NCI-H2227 (cell line): ENCODE results near the gene DDAH2.
A peak's percentile ranks its signal among the peaks of the same experiment; 100 is the strongest.

Experiments used
- DNase-seq: peaks from one replicate; lab custom pipeline; 2025; ENCODE audit not compliant: unreplicated experiment; lab: John Stamatoyannopoulos, UW

DDAH2 gene

GRCh38 chr6:31733734-31734133 is 4.6 kb upstream of the DDAH2 start:
- DNase-seq: no peak

GRCh38 chr6:31732029-31732428 is 2.9 kb upstream of the DDAH2 start:
- DNase-seq: no peak

- DNase-seq: no peak
Observed at GRCh38 chr6:31730631-31731086, 1.6 kb upstream of the DDAH2 start.

- DNase-seq: peak; percentile 95
Observed at GRCh38 chr6:31729979-31730630, 1.0 kb upstream of the DDAH2 start.

GRCh38 chr6:31729515-31729978 is 448 bp upstream of the DDAH2 start:
- peak; percentile 87 for DNase-seq

- no peak for DNase-seq
Observed at GRCh38 chr6:31727717-31728671, 1.1 kb downstream of the DDAH2 start.

GRCh38 chr6:31727034-31727716 is 1.9 kb downstream of the DDAH2 start:
- DNase-seq: no peak

- DNase-seq: no peak
Observed at GRCh38 chr6:31725502-31726350, 3.4 kb downstream of the DDAH2 start.

GRCh38 chr6:31723980-31724691 is 5.0 kb downstream of the DDAH2 start:
- no peak for DNase-seq

GRCh38 chr6:31723245-31723979 is 5.7 kb downstream of the DDAH2 start, which contains the start of gene MPIG6B:
Gene MPIG6B, plus strand, starts transcription at chr6:31723373. Its CDS starts 11 bp downstream, at chr6:31723384.
- no peak for DNase-seq

- no peak for DNase-seq
Observed at GRCh38 chr6:31722173-31722572, 6.9 kb downstream of the DDAH2 start.

- no peak for DNase-seq
Observed at GRCh38 chr6:31721351-31722020, 7.6 kb downstream of the DDAH2 start, which contains the start of gene LY6G6C. Gene LY6G6C, minus strand, starts transcription at chr6:31721746. Its CDS starts 67 bp downstream, at chr6:31721679.

GRCh38 chr6:31720196-31720770 is 8.8 kb downstream of the DDAH2 start:
- no peak for DNase-seq

GRCh38 chr6:31719001-31719400 is 10.1 kb downstream of the DDAH2 start:
- no peak for DNase-seq

- no peak for DNase-seq
Observed at GRCh38 chr6:31718265-31718664, 10.8 kb downstream of the DDAH2 start.

- peak; percentile 29 for DNase-seq
Observed at GRCh38 chr6:31717499-31718222, 11.4 kb downstream of the DDAH2 start.
